MCF 10A (cell line): ENCODE results near the gene UBTD1. TPM values are rescaled to one million over a fixed set of nuclear protein-coding genes. Genes with fewer than 3 reads are reported as not detected.

Source experiments
- BruUV-seq: library from RNA; stranded (reverse); fragments of 400-500 nt; replicated peaks from 2 replicates; lab custom pipeline; 2021; lab: Mats Ljungman, UMichigan
- CTCF ChIA-PET: fragments of 300-600 bp; sonication (Branson Sonifier 250); formaldehyde crosslinking; extraction: SDS; loops from one replicate; lab custom pipeline; 2021; ENCODE audit warnings: antibody characterized with exemption, inconsistent platforms; lab: Yijun Ruan, JAX
- POLR2A ChIA-PET: fragments of 300-600, 350-650 bp; sonication (Branson Sonifier 250); formaldehyde crosslinking; extraction: SDS; loops from one replicate; lab custom pipeline; 2020; ENCODE audit warnings: antibody characterized with exemption, inconsistent platforms; lab: Yijun Ruan, JAX
- DNase-seq: peaks from one replicate; pipeline ENCODE4 v3.0.0-alpha.2; 2018; ENCODE audit not compliant: unreplicated experiment
- H3K27ac Mint-ChIP-seq: one replicate; pipeline ENCODE4 v1.8.0; 2022; ENCODE audit warnings: mild to moderate bottlenecking, low read depth, mixed read lengths; ENCODE audit not compliant: unreplicated experiment
- H3K27me3 Mint-ChIP-seq: one replicate; pipeline ENCODE4 v1.8.0; 2022; ENCODE audit warnings: mixed read lengths; ENCODE audit not compliant: insufficient read depth, unreplicated experiment
- H3K36me3 Mint-ChIP-seq: one replicate; pipeline ENCODE4 v1.8.0; 2022; ENCODE audit warnings: mild to moderate bottlenecking, moderate library complexity, mixed read lengths; ENCODE audit not compliant: insufficient read depth, unreplicated experiment
- H3K4me1 Mint-ChIP-seq: one replicate; pipeline ENCODE4 v1.8.0; 2022; ENCODE audit warnings: mixed read lengths; ENCODE audit not compliant: insufficient read depth, unreplicated experiment
- H3K4me3 Mint-ChIP-seq: one replicate; pipeline ENCODE4 v1.8.0; 2022; ENCODE audit warnings: mild to moderate bottlenecking, moderate library complexity, mixed read lengths; ENCODE audit not compliant: unreplicated experiment
- H3K9me3 Mint-ChIP-seq: one replicate; pipeline ENCODE4 v1.8.0; 2022; ENCODE audit warnings: mixed read lengths; ENCODE audit not compliant: unreplicated experiment
- CTCF ChIP-seq: fragments of 200-600 bp; IDR thresholded peaks from one replicate; pipeline ENCODE4 v1.8.0; 2022; ENCODE audit warnings: antibody characterized with exemption, mild to moderate bottlenecking; ENCODE audit not compliant: unreplicated experiment
- intact Hi-C: fragments of 100-400 bp; cut with micrococcal nuclease; formaldehyde crosslinking; loops from 2 replicates; pipeline ENCODE4 v1.14.1; 2022
- total RNA-seq: library from RNA; stranded (reverse); gene quantifications from 2 replicates; pipeline ENCODE4 v1.2.3, GENCODE V29; 2022

The UBTD1 gene
- total RNA-seq, 1 experiment from 2014 or later, result 7.2 TPM

GRCh38 chr10:97587183-97587582, 88.5 kb downstream of the UBTD1 start:
- Mint-ChIP-seq H3K4me1 (peaks cover 22% of the 10 kb centered on the region), H3K36me3 (peaks cover 5% of the 10 kb centered on the region), H3K9me3 (no peaks in the 10 kb centered on the region), H3K27me3 (no peaks in the 10 kb centered on the region), H3K4me3 (no peak overlapping the region), H3K27ac (no peak overlapping the region)
- no peak for TF ChIP-seq CTCF
- DNase-seq, result no peak
- ChIA-PET CTCF (interaction anchor here (0.9 to 1.5 kb wide), 3 partner anchors 11 to 25 kb away, joined by 3 to 12 read pairs (median 4); no protein-coding TSS in a partner anchor), POLR2A (interaction anchor here (0.6 to 1.3 kb wide), 3 partner anchors 9 to 74 kb away, joined by 3 to 6 read pairs (median 4); no protein-coding TSS in a partner anchor)
- no TSS peak for BruUV-seq
- intact Hi-C loops, result no loop called here

- BruUV-seq, result no TSS peak
- no peak for DNase-seq
- Mint-ChIP-seq H3K27me3 (no peaks in the 10 kb centered on the region), H3K4me1 (peaks cover 14% of the 10 kb centered on the region), H3K4me3 (no peak within 1 kb of the TSS), H3K36me3 (peaks cover 5% of the 10 kb centered on the region), H3K9me3 (no peaks in the 10 kb centered on the region), H3K27ac (peak within 1 kb of the TSS; percentile 42)
- CTCF ChIA-PET, result interaction anchor here (0.6 to 1.4 kb wide), 2 partner anchors 14 to 101 kb away, joined by 3 read pairs; no protein-coding TSS in a partner anchor
- TF ChIP-seq CTCF, result no peak
- POLR2A ChIA-PET, result interaction anchor here (1.3 kb wide), 1 partner anchor 18 kb away, joined by 3 read pairs; the partner anchor contains the start of gene ANKRD2
- intact Hi-C loops, result no loop called here
Measured at GRCh38 chr10:97589479-97589878, 90.8 kb downstream of the UBTD1 start, which contains the start of gene C10orf62. Gene C10orf62, plus strand, starts transcription at chr10:97589721. Its CDS starts 177 bp downstream, at chr10:97589898.

- POLR2A ChIA-PET, result interaction anchor here (1.3 kb wide), 1 partner anchor 18 kb away, joined by 3 read pairs; the partner anchor contains the start of gene ANKRD2
- no peak overlapping the region for H3K4me3 Mint-ChIP-seq
- no peak for TF ChIP-seq CTCF
- peaks cover 5% of the 10 kb centered on the region for H3K36me3 Mint-ChIP-seq
- intact Hi-C loops, result no loop called here
- H3K27ac Mint-ChIP-seq, result no peak overlapping the region
- H3K27me3 Mint-ChIP-seq, result no peaks in the 10 kb centered on the region
- CTCF ChIA-PET, result interaction anchor here (1.4 to 5.0 kb wide), 3 partner anchors 15 to 22 kb away, joined by 3 to 20 read pairs (median 7); partner anchors contain the start of gene ANKRD2
- no TSS peak for BruUV-seq
- no peaks in the 10 kb centered on the region for H3K9me3 Mint-ChIP-seq
- peaks cover 7% of the 10 kb centered on the region for H3K4me1 Mint-ChIP-seq
- DNase-seq, result no peak
Measured at GRCh38 chr10:97590082-97590747, 91.5 kb downstream of the UBTD1 start.
